Hematopoietic multipotent progenitor cell treated with erythropoietin and hydrocortisone succinate and interleukin-3 and kit ligand, for 8 days (in vitro differentiated cells): ENCODE data around the gene KAZN.
"Not testable (repeated sequence)": the region's sequence is repeated elsewhere in the genome, so short reads cannot be mapped to it uniquely, and the experiment has no call there.

Source experiments
- DNase-seq: peaks from one replicate; pipeline ENCODE4 v3.0.0-alpha.2; 2015

Gene KAZN

GRCh38 chr1:14598498-14599182 lies at the start of gene KAZN:
Gene KAZN, plus strand, starts transcription at chr1:14598685.
- DNase-seq, result no peak

GRCh38 chr1:14549897-14550620 lies 48.4 kb upstream of the KAZN start:
- DNase-seq, result no peak

- no peak for DNase-seq
Observed at GRCh38 chr1:14551386-14551785, 47.1 kb upstream of the KAZN start.

- DNase-seq, result no peak
Observed at GRCh38 chr1:14552246-14552965, 46.1 kb upstream of the KAZN start.

- DNase-seq, result no peak
Observed at GRCh38 chr1:14553711-14554110, 44.8 kb upstream of the KAZN start.

GRCh38 chr1:14555091-14555490 lies 43.4 kb upstream of the KAZN start:
- no peak for DNase-seq

- no peak for DNase-seq
Observed at GRCh38 chr1:14561014-14561693, 37.3 kb upstream of the KAZN start.

GRCh38 chr1:14565090-14565489 lies 33.4 kb upstream of the KAZN start:
- DNase-seq, result no peak

- DNase-seq, result no peak
Observed at GRCh38 chr1:14567056-14567455, 31.4 kb upstream of the KAZN start.

GRCh38 chr1:14567903-14568302 lies 30.6 kb upstream of the KAZN start:
- no peak for DNase-seq

GRCh38 chr1:14568716-14569355 lies 29.6 kb upstream of the KAZN start:
- no peak for DNase-seq

- DNase-seq, result no peak
Observed at GRCh38 chr1:14570514-14570913, 28.0 kb upstream of the KAZN start.

- no peak for DNase-seq
Observed at GRCh38 chr1:14571810-14572767, 26.4 kb upstream of the KAZN start.

- DNase-seq, result no peak
Observed at GRCh38 chr1:14572861-14573260, 25.6 kb upstream of the KAZN start.

- no peak for DNase-seq
Observed at GRCh38 chr1:14576155-14576554, 22.3 kb upstream of the KAZN start.

- no peak for DNase-seq
Observed at GRCh38 chr1:14577261-14577660, 21.2 kb upstream of the KAZN start.

GRCh38 chr1:14578156-14578555 lies 20.3 kb upstream of the KAZN start:
- no peak for DNase-seq

- not testable (repeated sequence) for DNase-seq
Observed at GRCh38 chr1:14580295-14580694, 18.2 kb upstream of the KAZN start.

GRCh38 chr1:14580986-14581385 lies 17.5 kb upstream of the KAZN start:
- DNase-seq, result no peak

GRCh38 chr1:14583788-14584187 lies 14.7 kb upstream of the KAZN start:
- no peak for DNase-seq

- no peak for DNase-seq
Observed at GRCh38 chr1:14585728-14586127, 12.8 kb upstream of the KAZN start.
